HepG2 (cell line): Measurements from ENCODE around the gene GMEB1. TPM values are rescaled to one million over a fixed set of nuclear protein-coding genes. Genes with fewer than 3 reads are reported as not detected.

Experiments
- EEA1 ChIP-seq: sonication (generic); formaldehyde crosslinking; IDR thresholded peaks from 2 replicates; pipeline ENCODE4 v1.5.1; 2020; ENCODE audit warnings: mild to moderate bottlenecking, missing genetic modification reagents, borderline replicate concordance
- ELF4 ChIP-seq: sonication (generic); formaldehyde crosslinking; IDR thresholded peaks from 2 replicates; pipeline ENCODE4 v1.5.0; 2020; ENCODE audit warnings: missing genetic modification reagents, mild to moderate bottlenecking, moderate library complexity, borderline replicate concordance
- HDAC1 ChIP-seq: sonication (generic); formaldehyde crosslinking; IDR thresholded peaks from 2 replicates; pipeline ENCODE4 v1.5.1; 2020; ENCODE audit warnings: mild to moderate bottlenecking, missing genetic modification reagents
- JARID2 ChIP-seq: sonication (generic); formaldehyde crosslinking; IDR thresholded peaks from 2 replicates; pipeline ENCODE4 v1.8.1; 2023; ENCODE audit warnings: missing genetic modification reagents, inconsistent platforms; ENCODE audit not compliant: insufficient replicate concordance
- MAFF ChIP-seq: IDR thresholded peaks from 2 replicates; pipeline ENCODE4 v1.6.1; 2011; ENCODE audit warnings: low read depth, low read length, improper control_type of control experiment
- MAFK ChIP-seq, 2 experiments: IDR thresholded peaks in 1 of 2; conservative IDR thresholded peaks in 1 of 2; 2 replicates each; pipeline ENCODE4 v1.6.1; 2011; ENCODE audit warnings: improper control_type of control experiment in 2 of 2, low read length in 2 of 2
- NFIB ChIP-seq: sonication (generic); formaldehyde crosslinking; IDR thresholded peaks from 2 replicates; pipeline ENCODE4 v1.9.0; 2021; ENCODE audit warnings: missing genetic modification reagents, mild to moderate bottlenecking, borderline replicate concordance
- SMAD3 ChIP-seq: sonication (generic); formaldehyde crosslinking; IDR thresholded peaks from 2 replicates; pipeline ENCODE4 v1.4.0; 2020; ENCODE audit warnings: missing genetic modification reagents
- TCF7L2 ChIP-seq: IDR thresholded peaks from 2 replicates; pipeline ENCODE4 v1.6.1; 2011; ENCODE audit warnings: mild to moderate bottlenecking, low read depth, low read length, moderate library complexity
- ZNF230 ChIP-seq: sonication (generic); formaldehyde crosslinking; IDR thresholded peaks from 2 replicates; pipeline ENCODE4 v1.4.0; 2020; ENCODE audit warnings: mild to moderate bottlenecking, missing genetic modification reagents
- ZNF547 ChIP-seq: sonication (generic); formaldehyde crosslinking; IDR thresholded peaks from 2 replicates; pipeline ENCODE4 v1.5.1; 2020; ENCODE audit warnings: mild to moderate bottlenecking, missing genetic modification reagents
- polyA plus RNA-seq, 8 experiments: library from polyadenylated mRNA; depleted of rRNA in 3 of 8; stranded (reverse) in 7 of 8; unstranded in 1 of 8; fragments of >200 nt; fragmentation: Illumina TruSeq in 4 of 8; extraction: Trizol in 4 of 8; gene quantifications; 2 replicates each; pipeline versions ENCODE4 v1.2.1 to v1.2.3, GENCODE V29; 2011 to 2016; ENCODE audit warnings: low read depth in 4 of 8, missing spikeins in 1 of 8, mixed read lengths in 1 of 8; ENCODE audit not compliant: insufficient read depth in 1 of 8
- total RNA-seq, 5 experiments: library from RNA; depleted of rRNA; stranded (reverse); fragments of >200 nt; fragmentation: Illumina TruSeq; extraction: Trizol; gene quantifications; 2 replicates each; pipeline ENCODE4 v1.2.3, GENCODE V29; 2016; ENCODE audit warnings: low read depth in 1 of 5
- TF ChIP-seq, protein P1 (sequence below): IDR thresholded peaks from 2 replicates; pipeline ENCODE4 v1.6.1; 2016; ENCODE audit warnings: missing compliant biosample characterization, missing genetic modification reagents, borderline replicate concordance
- TF ChIP-seq, protein P2 (sequence below): sonication (generic); formaldehyde crosslinking; IDR thresholded peaks from 2 replicates; pipeline ENCODE4 v1.4.0; 2020; ENCODE audit warnings: missing genetic modification reagents, mild to moderate bottlenecking, borderline replicate concordance
- TF ChIP-seq, protein P3 (sequence below): sonication (generic); formaldehyde crosslinking; IDR thresholded peaks from 2 replicates; pipeline ENCODE4 v1.4.0; 2020; ENCODE audit warnings: low read depth, mild to moderate bottlenecking, missing genetic modification reagents
- TF ChIP-seq, protein P4 (sequence below): sonication (generic); formaldehyde crosslinking; IDR thresholded peaks from 2 replicates; pipeline ENCODE4 v1.5.0; 2020; ENCODE audit warnings: missing genetic modification reagents
- TF ChIP-seq, protein P5 (sequence below): sonication (generic); formaldehyde crosslinking; IDR thresholded peaks from 2 replicates; pipeline ENCODE4 v1.4.0; 2020; ENCODE audit warnings: missing genetic modification reagents
- TF ChIP-seq, protein P6 (sequence below): sonication (generic); formaldehyde crosslinking; IDR thresholded peaks from 2 replicates; pipeline ENCODE4 v1.4.0; 2020; ENCODE audit warnings: mild to moderate bottlenecking, low read depth, missing genetic modification reagents
- TF ChIP-seq, protein P7 (sequence below): IDR thresholded peaks from 2 replicates; pipeline ENCODE4 v1.6.1; 2018; ENCODE audit warnings: missing genetic modification reagents, mild to moderate bottlenecking, missing compliant biosample characterization

The GMEB1 gene
- total and polyA plus RNA-seq, 2 of the 13 experiments (the other 11 are each of a cell fraction or from before 2014, with no cell fraction given) = 3.0 to 6.0 TPM

DNA sequence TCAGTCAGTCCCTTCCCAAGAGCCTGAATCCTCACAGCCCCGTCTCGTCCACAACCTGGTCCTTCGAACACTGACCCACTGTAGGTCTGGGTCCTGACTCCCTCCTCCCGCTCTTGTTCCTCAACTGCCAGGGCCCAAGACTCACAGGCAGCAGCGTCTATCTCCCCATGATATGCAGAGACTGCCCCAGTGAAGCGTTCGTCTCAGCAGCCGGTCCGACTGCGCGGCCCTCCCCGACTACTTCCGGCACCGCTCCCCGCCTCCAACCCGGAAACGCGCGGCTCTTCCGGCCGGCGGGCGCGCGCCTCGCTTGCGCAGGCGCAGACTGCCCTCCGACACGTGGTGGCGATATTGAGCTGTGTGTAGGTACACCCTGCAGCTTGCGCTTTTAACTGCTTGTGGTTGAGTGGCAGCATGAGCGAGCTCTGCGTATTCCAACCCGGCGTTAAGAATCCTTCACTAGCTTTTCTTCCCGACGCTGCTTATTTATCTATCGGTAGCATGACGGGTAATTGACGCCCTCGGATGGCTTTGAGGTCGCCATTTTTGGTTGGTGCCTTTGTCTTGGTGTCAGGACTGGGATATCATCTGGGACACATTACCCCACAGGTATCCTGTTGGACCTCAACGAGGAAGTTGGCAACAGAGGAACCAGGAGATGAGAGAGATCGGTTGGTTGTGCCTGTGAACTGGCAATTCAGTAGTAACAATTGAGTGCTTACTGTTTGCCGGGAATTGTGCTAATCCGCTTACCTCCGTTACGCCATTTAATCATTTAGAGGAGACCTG lies 25.5 kb upstream of the GMEB1 start, which contains the start of gene TAF12 (continued):
- TF ChIP-seq, protein P1, sequence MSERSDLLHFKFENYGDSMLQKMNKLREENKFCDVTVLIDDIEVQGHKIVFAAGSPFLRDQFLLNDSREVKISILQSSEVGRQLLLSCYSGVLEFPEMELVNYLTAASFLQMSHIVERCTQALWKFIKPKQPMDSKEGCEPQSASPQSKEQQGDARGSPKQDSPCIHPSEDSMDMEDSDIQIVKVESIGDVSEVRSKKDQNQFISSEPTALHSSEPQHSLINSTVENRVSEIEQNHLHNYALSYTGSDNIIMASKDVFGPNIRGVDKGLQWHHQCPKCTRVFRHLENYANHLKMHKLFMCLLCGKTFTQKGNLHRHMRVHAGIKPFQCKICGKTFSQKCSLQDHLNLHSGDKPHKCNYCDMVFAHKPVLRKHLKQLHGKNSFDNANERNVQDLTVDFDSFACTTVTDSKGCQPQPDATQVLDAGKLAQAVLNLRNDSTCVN = peak; percentile 64; the same call in 1 of the 2 replicates
- TF ChIP-seq NFIB (no peak), SMAD3 (CRISPR knock-in tag) (peak; percentile 89), EEA1 (CRISPR knock-in tag) (no peak), ELF4 (CRISPR knock-in tag) (peak; percentile 94), TCF7L2 (no peak), JARID2 (CRISPR knock-in tag) (peak; percentile 60), HDAC1 (CRISPR knock-in tag) (peak; percentile 78), MAFF (no peak), ZNF230 (CRISPR knock-in tag) (peak; percentile 55; the same call in 1 of the 2 replicates), MAFK (conservative IDR thresholded peaks at IDR 0.05 in 1 of 2, IDR thresholded peaks at IDR 0.05 in 1 of 2; ENCODE audit: low read length in 2 of 2) (no peak), ZNF547 (CRISPR knock-in tag) (peak; percentile 87)
- TF ChIP-seq, protein P2, sequence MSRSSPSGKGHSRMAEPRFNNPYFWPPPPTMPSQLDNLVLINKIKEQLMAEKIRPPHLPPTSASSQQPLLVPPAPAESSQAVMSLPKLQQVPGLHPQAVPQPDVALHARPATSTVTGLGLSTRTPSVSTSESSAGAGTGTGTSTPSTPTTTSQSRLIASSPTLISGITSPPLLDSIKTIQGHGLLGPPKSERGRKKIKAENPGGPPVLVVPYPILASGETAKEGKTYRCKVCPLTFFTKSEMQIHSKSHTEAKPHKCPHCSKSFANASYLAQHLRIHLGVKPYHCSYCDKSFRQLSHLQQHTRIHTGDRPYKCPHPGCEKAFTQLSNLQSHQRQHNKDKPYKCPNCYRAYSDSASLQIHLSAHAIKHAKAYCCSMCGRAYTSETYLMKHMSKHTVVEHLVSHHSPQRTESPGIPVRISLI (CRISPR knock-in tag) = peak; percentile 44; the same call in 1 of the 2 replicates
- TF ChIP-seq, protein P3, sequence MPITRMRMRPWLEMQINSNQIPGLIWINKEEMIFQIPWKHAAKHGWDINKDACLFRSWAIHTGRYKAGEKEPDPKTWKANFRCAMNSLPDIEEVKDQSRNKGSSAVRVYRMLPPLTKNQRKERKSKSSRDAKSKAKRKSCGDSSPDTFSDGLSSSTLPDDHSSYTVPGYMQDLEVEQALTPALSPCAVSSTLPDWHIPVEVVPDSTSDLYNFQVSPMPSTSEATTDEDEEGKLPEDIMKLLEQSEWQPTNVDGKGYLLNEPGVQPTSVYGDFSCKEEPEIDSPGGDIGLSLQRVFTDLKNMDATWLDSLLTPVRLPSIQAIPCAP (CRISPR knock-in tag) = no peak
- TF ChIP-seq, protein P4, sequence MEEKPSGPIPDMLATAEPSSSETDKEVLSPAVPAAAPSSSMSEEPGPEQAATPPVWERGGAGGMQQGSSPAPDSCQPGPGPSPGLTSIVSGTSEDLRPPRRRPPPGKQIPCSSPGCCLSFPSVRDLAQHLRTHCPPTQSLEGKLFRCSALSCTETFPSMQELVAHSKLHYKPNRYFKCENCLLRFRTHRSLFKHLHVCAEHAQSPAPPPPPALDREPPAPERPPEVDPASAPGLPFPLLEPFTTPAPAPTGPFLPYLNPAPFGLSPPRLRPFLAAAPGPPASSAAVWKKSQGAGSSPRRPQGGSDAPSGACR = no peak
- TF ChIP-seq, protein P5, sequence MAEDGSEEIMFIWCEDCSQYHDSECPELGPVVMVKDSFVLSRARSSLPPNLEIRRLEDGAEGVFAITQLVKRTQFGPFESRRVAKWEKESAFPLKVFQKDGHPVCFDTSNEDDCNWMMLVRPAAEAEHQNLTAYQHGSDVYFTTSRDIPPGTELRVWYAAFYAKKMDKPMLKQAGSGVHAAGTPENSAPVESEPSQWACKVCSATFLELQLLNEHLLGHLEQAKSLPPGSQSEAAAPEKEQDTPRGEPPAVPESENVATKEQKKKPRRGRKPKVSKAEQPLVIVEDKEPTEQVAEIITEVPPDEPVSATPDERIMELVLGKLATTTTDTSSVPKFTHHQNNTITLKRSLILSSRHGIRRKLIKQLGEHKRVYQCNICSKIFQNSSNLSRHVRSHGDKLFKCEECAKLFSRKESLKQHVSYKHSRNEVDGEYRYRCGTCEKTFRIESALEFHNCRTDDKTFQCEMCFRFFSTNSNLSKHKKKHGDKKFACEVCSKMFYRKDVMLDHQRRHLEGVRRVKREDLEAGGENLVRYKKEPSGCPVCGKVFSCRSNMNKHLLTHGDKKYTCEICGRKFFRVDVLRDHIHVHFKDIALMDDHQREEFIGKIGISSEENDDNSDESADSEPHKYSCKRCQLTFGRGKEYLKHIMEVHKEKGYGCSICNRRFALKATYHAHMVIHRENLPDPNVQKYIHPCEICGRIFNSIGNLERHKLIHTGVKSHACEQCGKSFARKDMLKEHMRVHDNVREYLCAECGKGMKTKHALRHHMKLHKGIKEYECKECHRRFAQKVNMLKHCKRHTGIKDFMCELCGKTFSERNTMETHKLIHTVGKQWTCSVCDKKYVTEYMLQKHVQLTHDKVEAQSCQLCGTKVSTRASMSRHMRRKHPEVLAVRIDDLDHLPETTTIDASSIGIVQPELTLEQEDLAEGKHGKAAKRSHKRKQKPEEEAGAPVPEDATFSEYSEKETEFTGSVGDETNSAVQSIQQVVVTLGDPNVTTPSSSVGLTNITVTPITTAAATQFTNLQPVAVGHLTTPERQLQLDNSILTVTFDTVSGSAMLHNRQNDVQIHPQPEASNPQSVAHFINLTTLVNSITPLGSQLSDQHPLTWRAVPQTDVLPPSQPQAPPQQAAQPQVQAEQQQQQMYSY (CRISPR knock-in tag) = no peak; the same call in 1 of the 2 replicates
- TF ChIP-seq, protein P6, sequence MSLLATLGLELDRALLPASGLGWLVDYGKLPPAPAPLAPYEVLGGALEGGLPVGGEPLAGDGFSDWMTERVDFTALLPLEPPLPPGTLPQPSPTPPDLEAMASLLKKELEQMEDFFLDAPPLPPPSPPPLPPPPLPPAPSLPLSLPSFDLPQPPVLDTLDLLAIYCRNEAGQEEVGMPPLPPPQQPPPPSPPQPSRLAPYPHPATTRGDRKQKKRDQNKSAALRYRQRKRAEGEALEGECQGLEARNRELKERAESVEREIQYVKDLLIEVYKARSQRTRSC = no peak
- TF ChIP-seq, protein P7, sequence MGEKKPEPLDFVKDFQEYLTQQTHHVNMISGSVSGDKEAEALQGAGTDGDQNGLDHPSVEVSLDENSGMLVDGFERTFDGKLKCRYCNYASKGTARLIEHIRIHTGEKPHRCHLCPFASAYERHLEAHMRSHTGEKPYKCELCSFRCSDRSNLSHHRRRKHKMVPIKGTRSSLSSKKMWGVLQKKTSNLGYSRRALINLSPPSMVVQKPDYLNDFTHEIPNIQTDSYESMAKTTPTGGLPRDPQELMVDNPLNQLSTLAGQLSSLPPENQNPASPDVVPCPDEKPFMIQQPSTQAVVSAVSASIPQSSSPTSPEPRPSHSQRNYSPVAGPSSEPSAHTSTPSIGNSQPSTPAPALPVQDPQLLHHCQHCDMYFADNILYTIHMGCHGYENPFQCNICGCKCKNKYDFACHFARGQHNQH (CRISPR knock-in tag) = peak; percentile 94
